ENCODE data around the gene REV1. TPM values are rescaled to one million over a fixed set of nuclear protein-coding genes. Genes with fewer than 3 reads are reported as not detected.

Gene REV1
- total and polyA plus RNA-seq, 2 of the 13 experiments (the other 11 are each of a cell fraction or from before 2014, with no cell fraction given): 49.1 to 71.8 TPM

- TF ChIP-seq POGK (CRISPR knock-in tag; conservative IDR thresholded peaks at IDR 0.05) (peak; percentile 34; the same call in 1 of the 2 replicates), THAP8 (CRISPR knock-in tag; IDR thresholded peaks at IDR 0.05; ENCODE audit: borderline replicate concordance) (no peak), SP5 (CRISPR knock-in tag; IDR thresholded peaks at IDR 0.05; ENCODE audit: borderline replicate concordance, low read depth) (no peak), MTF2 (CRISPR knock-in tag; IDR thresholded peaks at IDR 0.05; ENCODE audit: borderline replicate concordance) (no peak; the same call in 1 of the 2 replicates), ZNF496 (CRISPR knock-in tag; IDR thresholded peaks at IDR 0.05; ENCODE audit: insufficient replicate concordance) (no peak), E2F5 (CRISPR knock-in tag; conservative IDR thresholded peaks at IDR 0.05) (no peak), ZNF296 (CRISPR knock-in tag; conservative IDR thresholded peaks at IDR 0.05) (no peak), NONO (IDR thresholded peaks at IDR 0.05) (no peak), NONO (CRISPR knock-in tag; conservative IDR thresholded peaks at IDR 0.05) (peak; percentile 37; the same call in 1 of the 2 replicates), ZNF333 (CRISPR knock-in tag; IDR thresholded peaks at IDR 0.05; ENCODE audit: borderline replicate concordance) (no peak), ZNF232 (CRISPR knock-in tag; IDR thresholded peaks at IDR 0.05; ENCODE audit: borderline replicate concordance) (peak; percentile 54), ZNF616 (CRISPR knock-in tag; IDR thresholded peaks at IDR 0.05; ENCODE audit: low read depth) (peak; percentile 8; the same call in 1 of the 2 replicates), ZFP36L1 (CRISPR knock-in tag; IDR thresholded peaks at IDR 0.05) (no peak), HHEX (CRISPR knock-in tag; IDR thresholded peaks at IDR 0.05) (no peak), ZC3H13 (CRISPR knock-in tag; IDR thresholded peaks at IDR 0.05) (peak; percentile 64), STAT6 (CRISPR knock-in tag; IDR thresholded peaks at IDR 0.05; ENCODE audit: borderline replicate concordance) (no peak), ZNF619 (CRISPR knock-in tag; IDR thresholded peaks at IDR 0.05) (peak; percentile 20; the same call in 1 of the 2 replicates), SCMH1 (CRISPR knock-in tag; IDR thresholded peaks at IDR 0.05; ENCODE audit: borderline replicate concordance) (no peak), POLR2AphosphoS2 (IDR thresholded peaks at IDR 0.05; ENCODE audit: low read depth, low read length) (no peak), ZNF546 (CRISPR knock-in tag; conservative IDR thresholded peaks at IDR 0.05) (peak; percentile 30; the same call in 1 of the 2 replicates), ZNF574 (CRISPR knock-in tag; IDR thresholded peaks at IDR 0.05) (peak; percentile 40)
Measured at GRCh38 chr2:99489063-99489760, 605 bp downstream of the REV1 start (continued).
